Neutrophil (primary cell): ENCODE data around the gene METTL4.
A peak's percentile ranks its signal among the peaks of the same experiment; 100 is the strongest.

ENCODE experiments used
- H3K27ac ChIP-seq: fragments of 200-600 bp; sonication (generic); 2 replicates; pipeline ENCODE4 v1.5.1; 2016; ENCODE audit warnings: mild to moderate bottlenecking, moderate library complexity
- H3K27me3 ChIP-seq: fragments of 200-600 bp; sonication (generic); 2 replicates; pipeline ENCODE4 v1.6.0; 2016; ENCODE audit warnings: mild to moderate bottlenecking
- H3K36me3 ChIP-seq: fragments of 200-600 bp; sonication (generic); 2 replicates; pipeline ENCODE4 v1.5.1; 2017
- H3K4me1 ChIP-seq, 2 experiments: fragments of 200-600 bp in 1 of 2; sonication (generic) in 1 of 2; 1 replicate in 1 of 2; 2 replicates in 1 of 2; pipeline versions ENCODE4 v1.5.1 to v1.6.1; 2013 to 2016; ENCODE audit warnings: low read depth in 1 of 2, low read length in 1 of 2, mild to moderate bottlenecking in 1 of 2, moderate library complexity in 1 of 2; ENCODE audit not compliant: control insufficient read depth in 1 of 2, insufficient read depth in 1 of 2
- H3K4me3 ChIP-seq, 2 experiments: fragments of 200-600 bp in 1 of 2; sonication (generic) in 1 of 2; 1 replicate in 1 of 2; 2 replicates in 1 of 2; pipeline ENCODE4 v1.5.1; 2013 to 2016; ENCODE audit warnings: low read depth in 1 of 2, low read length in 1 of 2, mild to moderate bottlenecking in 1 of 2, moderate library complexity in 1 of 2
- H3K9me3 ChIP-seq: fragments of 200-600 bp; sonication (generic); 2 replicates; pipeline ENCODE4 v1.5.1; 2016
- CTCF ChIP-seq: fragments of 200-600 bp; sonication (generic); IDR thresholded peaks from 2 replicates; pipeline ENCODE4 v1.5.1; 2016; ENCODE audit warnings: antibody characterized with exemption

METTL4 gene

DNA sequence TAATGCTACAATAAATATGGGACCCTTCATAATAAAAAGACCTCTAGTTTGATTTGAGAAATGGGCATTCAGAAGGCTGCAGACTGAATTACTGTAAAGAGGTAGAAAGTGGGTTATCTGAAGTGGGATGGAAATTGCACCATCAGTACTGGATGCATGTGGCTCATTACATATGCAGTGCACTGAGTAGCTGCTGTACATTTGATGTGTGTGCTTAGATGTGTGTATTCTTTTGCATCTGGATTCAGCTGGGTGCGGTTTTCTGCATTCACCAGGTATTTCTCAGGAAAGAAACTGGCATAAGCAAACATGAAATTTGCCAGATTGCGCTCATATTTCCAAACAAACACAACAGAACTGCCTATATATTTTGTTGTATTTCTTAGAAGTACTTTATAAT is 38.3 kb upstream of the METTL4 start:
- H3K9me3 ChIP-seq: no peaks in the 10 kb centered on the region
- H3K4me1 ChIP-seq: peaks cover 49 to 52% of the 10 kb centered on the region in 2 experiments
- no peak overlapping the region for H3K4me3 ChIP-seq
- H3K27me3 ChIP-seq: no peaks in the 10 kb centered on the region
- no peaks in the 10 kb centered on the region for H3K36me3 ChIP-seq
- peak overlapping the region; percentile 74 for H3K27ac ChIP-seq
- no peak for TF ChIP-seq CTCF

GRCh38 chr18:2606335-2606734 is 35.0 kb upstream of the METTL4 start:
- TF ChIP-seq CTCF: no peak
- Histone ChIP-seq H3K9me3 (no peaks in the 10 kb centered on the region), H3K27ac (peak overlapping the region; percentile 75), H3K27me3 (no peaks in the 10 kb centered on the region), H3K4me1 (peaks cover 41 to 42% of the 10 kb centered on the region in 2 experiments), H3K4me3 (peak overlapping the region in 1 of 2 experiments; percentile 4), H3K36me3 (no peaks in the 10 kb centered on the region)

DNA sequence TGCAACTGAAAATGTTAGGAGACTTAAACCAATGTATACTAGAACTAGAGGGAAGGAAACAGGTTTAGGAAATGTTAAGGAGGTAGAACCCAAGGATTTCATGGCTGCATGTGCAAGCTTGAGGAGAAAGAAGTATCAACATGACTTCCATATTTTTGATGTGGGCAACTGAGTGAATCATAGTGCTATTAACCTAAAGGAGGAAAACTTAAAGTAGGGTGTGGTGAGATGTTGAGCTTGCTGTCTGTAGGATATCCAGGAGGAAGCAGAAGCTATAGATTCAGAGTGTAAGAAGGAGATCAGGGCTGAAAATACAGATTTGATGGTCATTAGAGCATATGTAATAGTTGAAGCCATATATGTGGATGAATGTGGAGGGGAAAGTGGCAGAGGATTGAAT is 31.5 kb upstream of the METTL4 start:
- no peaks in the 10 kb centered on the region for H3K9me3 ChIP-seq
- H3K4me1 ChIP-seq: peaks cover 23 to 25% of the 10 kb centered on the region in 2 experiments
- no peaks in the 10 kb centered on the region for H3K27me3 ChIP-seq
- H3K4me3 ChIP-seq: no peak overlapping the region
- no peak for TF ChIP-seq CTCF
- no peaks in the 10 kb centered on the region for H3K36me3 ChIP-seq
- H3K27ac ChIP-seq: peak overlapping the region; percentile 45

- Histone ChIP-seq H3K36me3 (no peaks in the 10 kb centered on the region), H3K27ac (peak overlapping the region; percentile 60), H3K9me3 (no peaks in the 10 kb centered on the region), H3K4me3 (no peak overlapping the region), H3K27me3 (no peaks in the 10 kb centered on the region), H3K4me1 (peaks cover 10 to 13% of the 10 kb centered on the region in 2 experiments)
- no peak for TF ChIP-seq CTCF
Observed at GRCh38 chr18:2597639-2598038, 26.3 kb upstream of the METTL4 start.

DNA sequence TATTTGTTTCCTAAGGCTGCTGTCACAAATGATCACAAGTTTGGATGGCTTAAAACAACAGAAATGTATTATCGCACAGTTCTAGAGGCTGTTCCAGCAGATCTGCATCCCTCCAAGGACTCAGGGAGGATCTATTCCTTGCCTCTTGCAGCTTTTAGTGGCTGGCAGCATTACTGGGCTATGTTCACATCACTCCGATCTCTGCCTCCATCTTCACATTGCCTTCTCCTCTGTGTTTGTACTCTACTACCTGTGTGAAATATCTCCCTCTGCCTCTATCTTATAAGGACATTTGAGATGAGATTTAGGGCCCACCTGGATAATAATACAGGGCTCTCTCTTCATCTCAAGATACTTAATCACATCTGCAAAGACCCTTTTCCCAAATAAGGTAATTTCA is 19.0 kb upstream of the METTL4 start:
- Histone ChIP-seq H3K27ac (peak overlapping the region; percentile 31), H3K9me3 (no peaks in the 10 kb centered on the region), H3K27me3 (no peaks in the 10 kb centered on the region), H3K36me3 (peaks cover 5% of the 10 kb centered on the region), H3K4me1 (no peaks in the 10 kb centered on the region), H3K4me3 (no peak overlapping the region)
- no peak for TF ChIP-seq CTCF
